K562 (cell line): ENCODE data around the gene RIT2. TPM values are rescaled to one million over a fixed set of nuclear protein-coding genes. Genes with fewer than 3 reads are reported as not detected.

Experiments
- ATAC-seq: fragments of 200-7000 bp; cut with Tn5 transposase; 3 replicates; pipeline ENCODE4 v1.9.1; 2020; ENCODE audit warnings: moderate library complexity
- BruUV-seq: library from RNA; stranded (reverse); fragments of 400-500 nt; replicated peaks from 2 replicates; lab custom pipeline; 2021; lab: Mats Ljungman, UMichigan
- CTCF ChIA-PET: fragments of 300-600 bp; formaldehyde crosslinking; extraction: SDS; loops from one replicate; lab custom pipeline; 2021; ENCODE audit warnings: low intra/inter-chr PET ratio; lab: Yijun Ruan, JAX
- POLR2A ChIA-PET: fragments of 300-600, 350-650 bp; sonication (Branson Sonifier 250); formaldehyde crosslinking; extraction: SDS; loops from one replicate; lab custom pipeline; 2021; ENCODE audit warnings: antibody characterized with exemption, inconsistent platforms; lab: Yijun Ruan, JAX
- DNase-seq, 4 experiments: peaks; one replicate each; pipeline versions ENCODE4 v3.0.0 to v3.0.0-alpha.2; 2011 to 2018; ENCODE audit warnings: low spot score in 3 of 4, mixed read lengths in 3 of 4; ENCODE audit errors: extremely low read depth in 1 of 4
- FAIRE-seq: peaks from 2 replicates; lab custom pipeline; 2011; peaks lifted over from hg19 to GRCh38; lab: Jason Lieb, UNC
- H2AFZ ChIP-seq: 2 replicates; pipeline ENCODE4 v1.6.0; 2011; ENCODE audit warnings: low read depth, low read length, control low read depth, inconsistent platforms
- H3K27ac ChIP-seq: fragments of 200-600 bp; 3 replicates; pipeline ENCODE4 v1.8.0; 2011; ENCODE audit warnings: low read depth, mild to moderate bottlenecking, control low read depth, inconsistent platforms, low read length, moderate library complexity, mixed read lengths; ENCODE audit errors: extremely low read depth
- H3K27me3 ChIP-seq, 2 experiments: fragments of 300-600 bp in 1 of 2; 2 replicates in 1 of 2; 3 replicates in 1 of 2; pipeline versions ENCODE4 v1.6.0 to v1.8.0; 2011; ENCODE audit warnings: inconsistent platforms in 2 of 2, low read length in 2 of 2, mild to moderate bottlenecking in 1 of 2, mixed read lengths in 1 of 2, moderate library complexity in 1 of 2; ENCODE audit not compliant: control insufficient read depth in 2 of 2, insufficient read depth in 2 of 2
- H3K36me3 ChIP-seq: fragments of 300-600 bp; 3 replicates; pipeline ENCODE4 v1.8.0; 2011; ENCODE audit warnings: mild to moderate bottlenecking, low read length, inconsistent platforms; ENCODE audit not compliant: control insufficient read depth, insufficient read depth
- H3K4me1 ChIP-seq, 2 experiments: fragments of 200-600 bp in 1 of 2; replicated peaks in 1 of 2; 2 replicates in 1 of 2; 3 replicates in 1 of 2; pipeline versions ENCODE4 v1.5.1 to v1.8.0; 2011; ENCODE audit warnings: inconsistent platforms in 2 of 2, low read length in 2 of 2, mild to moderate bottlenecking in 1 of 2, mixed read lengths in 1 of 2, moderate library complexity in 1 of 2; ENCODE audit not compliant: control insufficient read depth in 2 of 2, insufficient read depth in 2 of 2
- H3K4me2 ChIP-seq: 2 replicates; pipeline ENCODE4 v1.6.1; 2011; ENCODE audit warnings: low read length, control low read depth, inconsistent platforms, mixed read lengths; ENCODE audit not compliant: insufficient read depth
- H3K4me3 ChIP-seq: fragments of 200-600 bp; sonication (generic), shearing (Covaris generic); 2 replicates; pipeline ENCODE4 v1.5.1; 2016; ENCODE audit warnings: control low read depth, inconsistent platforms
- H3K79me2 ChIP-seq: fragments of 200-600 bp; 3 replicates; pipeline ENCODE4 v1.8.0; 2011; ENCODE audit warnings: low read length, inconsistent platforms; ENCODE audit not compliant: control insufficient read depth, insufficient read depth
- H3K9ac ChIP-seq, 2 experiments: 2 replicates each; pipeline versions ENCODE4 v1.6.0 to v1.6.1; 2011; ENCODE audit warnings: low read depth in 2 of 2, low read length in 2 of 2, control low read depth in 1 of 2, inconsistent platforms in 1 of 2, mild to moderate bottlenecking in 1 of 2, mixed read lengths in 1 of 2; ENCODE audit not compliant: insufficient read depth in 1 of 2
- H3K9me1 ChIP-seq: one replicate; pipeline ENCODE4 v1.6.0; 2011; ENCODE audit warnings: inconsistent platforms, mild to moderate bottlenecking, low read length, moderate library complexity; ENCODE audit not compliant: control insufficient read depth, insufficient read depth
- H3K9me3 ChIP-seq: replicated peaks from 2 replicates; pipeline ENCODE4 v1.5.1; 2011; ENCODE audit warnings: low read depth, low read length, inconsistent platforms; ENCODE audit not compliant: control insufficient read depth, insufficient read depth
- H4K20me1 ChIP-seq: replicated peaks from 2 replicates; pipeline ENCODE4 v1.6.1; 2011; ENCODE audit warnings: low read length, inconsistent platforms, mixed read lengths; ENCODE audit not compliant: control insufficient read depth, insufficient read depth
- BACH1 ChIP-seq: fragments of 200-800 bp; sonication (Bioruptor generic); IDR thresholded peaks from 2 replicates; pipeline ENCODE4 v1.6.1; 2016; ENCODE audit warnings: missing genetic modification characterization, missing compliant biosample characterization
- CHD7 ChIP-seq: fragments of 200-600 bp; sonication (generic); IDR thresholded peaks from one replicate; pipeline ENCODE4 v1.6.1; 2012; ENCODE audit warnings: mild to moderate bottlenecking, low read depth, low read length, inconsistent platforms
- HDGF ChIP-seq: fragments of 450-650 bp; IDR thresholded peaks from 2 replicates; pipeline ENCODE4 v1.6.1; 2016
- KAT8 ChIP-seq: fragments of 450-650 bp; IDR thresholded peaks from 2 replicates; pipeline ENCODE4 v1.6.1; 2016; ENCODE audit warnings: low read depth, mild to moderate bottlenecking
- KDM5B ChIP-seq: fragments of 200-600 bp; sonication (generic); IDR thresholded peaks from 2 replicates; pipeline ENCODE4 v1.6.1; 2012; ENCODE audit warnings: low read depth, mild to moderate bottlenecking, moderate library complexity, low read length, control low read depth, inconsistent platforms; ENCODE audit not compliant: insufficient replicate concordance
- NEUROD1 ChIP-seq: fragments of 150-350 bp; IDR thresholded peaks from 2 replicates; pipeline ENCODE4 v1.6.1; 2014; ENCODE audit warnings: borderline replicate concordance, low read length, low read depth; ENCODE audit not compliant: partially characterized antibody
- NFIC ChIP-seq: fragments of 450-650 bp; IDR thresholded peaks from 2 replicates; pipeline ENCODE4 v1.6.1; 2017; ENCODE audit warnings: mild to moderate bottlenecking, inconsistent platforms
- PCBP2 ChIP-seq: fragments of 200-400 bp; formaldehyde crosslinking; IDR thresholded peaks from 2 replicates; pipeline ENCODE4 v1.6.1; 2018; ENCODE audit warnings: low read length, low read depth, mild to moderate bottlenecking, moderate library complexity; ENCODE audit not compliant: poor library complexity, severe bottlenecking
- ZBTB43 ChIP-seq: sonication (generic); formaldehyde crosslinking; IDR thresholded peaks from 2 replicates; pipeline ENCODE4 v1.8.0; 2023; ENCODE audit warnings: mild to moderate bottlenecking, missing genetic modification reagents
- ZBTB8A ChIP-seq: fragments of 450-650 bp; IDR thresholded peaks from 2 replicates; pipeline ENCODE4 v1.6.1; 2018; ENCODE audit warnings: mild to moderate bottlenecking, moderate library complexity; ENCODE audit not compliant: partially characterized antibody
- ZNF274 ChIP-seq: IDR thresholded peaks from 2 replicates; pipeline ENCODE4 v1.6.1; 2011; ENCODE audit warnings: low read depth, mild to moderate bottlenecking, low read length, moderate library complexity, borderline replicate concordance
- ZNF324 ChIP-seq: fragments of 250-450 bp; sonication (Bioruptor Pico); IDR thresholded peaks from 2 replicates; pipeline ENCODE4 v1.4.0; 2020; ENCODE audit warnings: mild to moderate bottlenecking
- WGBS: fragments of 100-300 bp; shearing (Covaris generic); methylation state at CpG from one replicate; pipeline ENCODE4 v1.1.6; 2016; ENCODE audit warnings: low coverage, mixed read lengths; ENCODE audit not compliant: insufficient coverage; ENCODE audit errors: missing lambda C conversion rate; 5-methylcytosine and 5-hydroxymethylcytosine counted together
- in situ Hi-C: fragments of 300-500 bp; cut with MboI; formaldehyde crosslinking; loops from 4 replicates; pipeline ENCODE4 v1.15.0; 2018; ENCODE audit warnings: inconsistent platforms, mixed read lengths
- intact Hi-C: fragments of 100-400 bp; cut with micrococcal nuclease; formaldehyde crosslinking; loops from 2 replicates; pipeline ENCODE4 v1.14.2; 2022
- polyA plus RNA-seq, 8 experiments: library from polyadenylated mRNA; depleted of rRNA in 4 of 8; stranded (reverse) in 5 of 8; unstranded in 3 of 8; fragments of >200 nt; fragmentation: Nextera tagmentation in 2 of 8; fragmentation: Illumina TruSeq in 1 of 8; extraction: Ambion mirVana in 2 of 8; extraction: Trizol in 1 of 8; gene quantifications; 2 replicates each; pipeline versions ENCODE4 v1.2.1 to v1.2.3, GENCODE V29; 2011 to 2014; ENCODE audit warnings: inconsistent platforms in 1 of 8, missing spikeins in 1 of 8
- total RNA-seq, 7 experiments: library from RNA; depleted of rRNA in 6 of 7; stranded (reverse); fragments of >200 nt in 6 of 7; fragmentation: Illumina TruSeq in 2 of 7; extraction: Trizol in 2 of 7; gene quantifications; 2 replicates each; pipeline versions ENCODE4 v1.2.1 to v1.2.3, GENCODE V29; 2011 to 2021; ENCODE audit warnings: low replicate concordance in 1 of 7

Gene RIT2
- total and polyA plus RNA-seq, 9 of the 15 experiments (the other 6 are each of a cell fraction or from before 2014, with no cell fraction given): not detected

DNA sequence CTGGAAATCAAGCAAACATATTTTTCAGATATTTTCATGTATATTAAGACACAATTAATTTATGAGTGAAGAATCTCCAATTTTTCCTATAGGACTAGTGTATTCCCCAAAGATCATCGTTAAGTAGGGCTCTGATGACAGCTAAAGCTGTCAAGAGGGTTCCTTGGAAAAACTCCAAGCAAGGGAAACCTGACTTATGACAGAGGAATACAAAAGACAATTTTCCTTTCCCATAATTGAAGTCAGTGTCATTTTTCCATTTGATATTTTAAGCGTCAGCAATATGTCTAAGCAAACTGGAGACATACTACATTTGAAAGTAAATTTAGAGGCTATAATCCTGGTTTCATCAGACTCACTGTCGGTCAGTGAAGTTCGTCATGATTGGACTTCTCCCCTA, 36.1 kb downstream of the RIT2 start:
- Histone ChIP-seq H3K79me2 (no peaks in the 10 kb centered on the region), H4K20me1 (no peaks in the 10 kb centered on the region), H3K27me3 (no peaks in the 10 kb centered on the region), H3K36me3 (no peaks in the 10 kb centered on the region), H3K4me3 (no peak overlapping the region), H3K9me3 (no peaks in the 10 kb centered on the region), H3K4me1 (no peaks in the 10 kb centered on the region), H2AFZ (no peak overlapping the region), H3K4me2 (no peak overlapping the region), H3K9me1 (no peaks in the 10 kb centered on the region), H3K27ac (no peak overlapping the region), H3K9ac (no peak overlapping the region)
- FAIRE-seq: no peak
- no peak for DNase-seq
- intact Hi-C loops (no loop called here), in situ Hi-C loops (no loop called here)
- BruUV-seq: no TSS peak
- ATAC-seq: no peak
- 3% methylated on average over 4 of the region's 4 CpGs for WGBS
- ChIA-PET POLR2A (no interaction called here), CTCF (no interaction called here)
- TF ChIP-seq PCBP2 (no peak), ZNF274 (no peak), NFIC (no peak), KDM5B (no peak), HDGF (no peak), ZBTB43 (no peak), NEUROD1 (no peak), BACH1 (tag) (no peak), KAT8 (no peak), CHD7 (no peak), ZNF324 (CRISPR knock-in tag) (no peak), ZBTB8A (no peak)
